HL-60/S4 (cell line): ENCODE measurements around the gene DNAL1.
"Not testable (repeated sequence)": the region's sequence is repeated elsewhere in the genome, so short reads cannot be mapped to it uniquely, and the experiment has no call there.

Experiments
- in situ Hi-C: fragments of 300-500 bp; cut with MboI; formaldehyde crosslinking; loops from 2 replicates; pipeline ENCODE4 v1.14.3; 2022; ENCODE audit warnings: low sequenced_read_pairs

Gene DNAL1

GRCh38 chr14:73644531-73645247 is at the start of gene DNAL1:
DNAL1 (plus strand) TSS chr14:73644986; CDS start chr14:73645040, 54 bp downstream.
- in situ Hi-C loops: no loop called here

GRCh38 chr14:73599499-73599898 is 45.3 kb upstream of the DNAL1 start:
- in situ Hi-C loops: no loop called here

GRCh38 chr14:73602994-73603393 is 41.8 kb upstream of the DNAL1 start:
- in situ Hi-C loops: no loop called here

GRCh38 chr14:73606271-73606670 is 38.5 kb upstream of the DNAL1 start:
- in situ Hi-C loops: no loop called here

- in situ Hi-C loops: no loop called here
Measured at GRCh38 chr14:73607241-73607640, 37.5 kb upstream of the DNAL1 start.

GRCh38 chr14:73610687-73611086 is 34.1 kb upstream of the DNAL1 start:
- in situ Hi-C loops: no loop called here

GRCh38 chr14:73612339-73613045 is 32.3 kb upstream of the DNAL1 start, which contains the start of gene ACOT6:
ACOT6 (plus strand) TSS chr14:73612517; CDS start chr14:73612572, 55 bp downstream.
- in situ Hi-C loops: no loop called here

GRCh38 chr14:73613046-73613383 is 31.8 kb upstream of the DNAL1 start:
- in situ Hi-C loops: no loop called here

- in situ Hi-C loops: no loop called here
Measured at GRCh38 chr14:73613419-73613963, 31.3 kb upstream of the DNAL1 start.

- in situ Hi-C loops: no loop called here
Measured at GRCh38 chr14:73616831-73617230, 28.0 kb upstream of the DNAL1 start.

- in situ Hi-C loops: no loop called here
Measured at GRCh38 chr14:73619524-73619923, 25.3 kb upstream of the DNAL1 start.

- in situ Hi-C loops: no loop called here
Measured at GRCh38 chr14:73620268-73620667, 24.5 kb upstream of the DNAL1 start.

- in situ Hi-C loops: no loop called here
Measured at GRCh38 chr14:73623504-73624054, 21.2 kb upstream of the DNAL1 start.

GRCh38 chr14:73625706-73626105 is 19.1 kb upstream of the DNAL1 start:
- in situ Hi-C loops: no loop called here

GRCh38 chr14:73627151-73627558 is 17.6 kb upstream of the DNAL1 start:
- in situ Hi-C loops: no loop called here

- in situ Hi-C loops: no loop called here
Measured at GRCh38 chr14:73630009-73630780, 14.6 kb upstream of the DNAL1 start.

GRCh38 chr14:73633116-73634010 is 11.4 kb upstream of the DNAL1 start:
- in situ Hi-C loops: no loop called here

GRCh38 chr14:73634011-73634833 is 10.6 kb upstream of the DNAL1 start:
- in situ Hi-C loops: no loop called here

GRCh38 chr14:73636355-73636754 is 8.4 kb upstream of the DNAL1 start:
- in situ Hi-C loops: not testable (repeated sequence)
